Prostate gland (tissue), 2 donors: ENCODE results near the gene PHIP.

Experiments used
- POLR2A ChIP-seq: fragments of 450-650 bp; IDR thresholded peaks from one replicate; pipeline ENCODE4 v1.6.1; 2016; ENCODE audit warnings: antibody characterized with exemption, mild to moderate bottlenecking
- POLR2AphosphoS5 ChIP-seq: sonication (generic); formaldehyde crosslinking; IDR thresholded peaks from one replicate; pipeline ENCODE4 v1.6.1; 2017; ENCODE audit warnings: antibody characterized with exemption
- TF ChIP-seq, protein P1 (sequence below), 4 experiments: fragments of 200-600 bp in 2 of 4; fragments of 450-650 bp in 2 of 4; sonication (generic) in 2 of 4; IDR thresholded peaks; 1 replicate in 3 of 4; 2 replicates in 1 of 4; pipeline ENCODE4 v1.5.1; 2016 to 2019; ENCODE audit warnings: antibody characterized with exemption in 4 of 4, mild to moderate bottlenecking in 2 of 4, moderate library complexity in 2 of 4

GRCh38 chr6:79101164-79101563 is 23.1 kb upstream of the PHIP start:
- TF ChIP-seq, protein P1, sequence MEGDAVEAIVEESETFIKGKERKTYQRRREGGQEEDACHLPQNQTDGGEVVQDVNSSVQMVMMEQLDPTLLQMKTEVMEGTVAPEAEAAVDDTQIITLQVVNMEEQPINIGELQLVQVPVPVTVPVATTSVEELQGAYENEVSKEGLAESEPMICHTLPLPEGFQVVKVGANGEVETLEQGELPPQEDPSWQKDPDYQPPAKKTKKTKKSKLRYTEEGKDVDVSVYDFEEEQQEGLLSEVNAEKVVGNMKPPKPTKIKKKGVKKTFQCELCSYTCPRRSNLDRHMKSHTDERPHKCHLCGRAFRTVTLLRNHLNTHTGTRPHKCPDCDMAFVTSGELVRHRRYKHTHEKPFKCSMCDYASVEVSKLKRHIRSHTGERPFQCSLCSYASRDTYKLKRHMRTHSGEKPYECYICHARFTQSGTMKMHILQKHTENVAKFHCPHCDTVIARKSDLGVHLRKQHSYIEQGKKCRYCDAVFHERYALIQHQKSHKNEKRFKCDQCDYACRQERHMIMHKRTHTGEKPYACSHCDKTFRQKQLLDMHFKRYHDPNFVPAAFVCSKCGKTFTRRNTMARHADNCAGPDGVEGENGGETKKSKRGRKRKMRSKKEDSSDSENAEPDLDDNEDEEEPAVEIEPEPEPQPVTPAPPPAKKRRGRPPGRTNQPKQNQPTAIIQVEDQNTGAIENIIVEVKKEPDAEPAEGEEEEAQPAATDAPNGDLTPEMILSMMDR (IDR thresholded peaks at IDR 0.05): no peak
- TF ChIP-seq POLR2A (no peak), POLR2AphosphoS5 (no peak)
